Subcutaneous abdominal adipose tissue (tissue), 5 donors: Measurements from ENCODE around the gene SH3YL1.

Experiments used
- H3K27ac ChIP-seq: one replicate; pipeline ENCODE4 v1.7.0; 2013; ENCODE audit warnings: low read depth, mild to moderate bottlenecking, inconsistent platforms, low read length, moderate library complexity
- H3K27me3 ChIP-seq, 5 donors: one replicate each; pipeline ENCODE4 v1.7.0; 2013; ENCODE audit warnings: low read length in 5 of 5, inconsistent platforms in 1 of 5; ENCODE audit not compliant: control insufficient read depth in 5 of 5, insufficient read depth in 4 of 5
- H3K36me3 ChIP-seq, 5 donors: one replicate each; pipeline ENCODE4 v1.7.0; 2013; ENCODE audit warnings: low read length in 5 of 5; ENCODE audit not compliant: control insufficient read depth in 5 of 5, insufficient read depth in 5 of 5
- H3K4me1 ChIP-seq, 5 donors: one replicate each; pipeline ENCODE4 v1.7.0; 2013; ENCODE audit warnings: low read length in 5 of 5, mild to moderate bottlenecking in 3 of 5, moderate library complexity in 1 of 5; ENCODE audit not compliant: control insufficient read depth in 5 of 5, insufficient read depth in 5 of 5
- H3K4me3 ChIP-seq, 5 donors: one replicate each; pipeline ENCODE4 v1.7.0; 2013; ENCODE audit warnings: low read length in 5 of 5, low read depth in 1 of 5
- H3K9ac ChIP-seq, 5 donors: one replicate each; pipeline ENCODE4 v1.7.0; 2013; ENCODE audit warnings: low read length in 5 of 5, mild to moderate bottlenecking in 4 of 5, moderate library complexity in 3 of 5
- H3K9me3 ChIP-seq, 5 donors: one replicate each; pipeline ENCODE4 v1.7.0; 2013; ENCODE audit warnings: low read length in 5 of 5; ENCODE audit not compliant: control insufficient read depth in 5 of 5
- donor health status: healthy.
- donor health status: healthy.
- donor health status: healthy.
- donor health status: healthy.
- donor health status: healthy.

Gene SH3YL1

GRCh38 chr2:191311-192190 is 72.3 kb downstream of the SH3YL1 start:
- H3K9me3 ChIP-seq = peaks cover 0 to 16% (median 9%) of the 10 kb centered on the region in 5 donors
- H3K4me3 ChIP-seq = no peak overlapping the region
- no peak overlapping the region for H3K27ac ChIP-seq
- no peaks in the 10 kb centered on the region for H3K27me3 ChIP-seq
- no peak overlapping the region for H3K9ac ChIP-seq
- H3K36me3 ChIP-seq = no peaks in the 10 kb centered on the region
- H3K4me1 ChIP-seq = no peaks in the 10 kb centered on the region

- H3K9me3 ChIP-seq = peaks cover 0 to 16% (median 9%) of the 10 kb centered on the region in 5 donors
- H3K4me1 ChIP-seq = no peaks in the 10 kb centered on the region
- no peak overlapping the region for H3K27ac ChIP-seq
- no peaks in the 10 kb centered on the region for H3K27me3 ChIP-seq
- no peaks in the 10 kb centered on the region for H3K36me3 ChIP-seq
- no peak overlapping the region for H3K9ac ChIP-seq
- H3K4me3 ChIP-seq = no peak overlapping the region
These were observed 76.0 kb downstream of the SH3YL1 start for GRCh38 chr2:187825-188224.

- H3K9ac ChIP-seq = no peak overlapping the region
- peaks cover 0 to 16% (median 9%) of the 10 kb centered on the region in 5 donors for H3K9me3 ChIP-seq
- peaks cover 0 to 4% (median 0%) of the 10 kb centered on the region in 5 donors for H3K27me3 ChIP-seq
- H3K4me1 ChIP-seq = no peaks in the 10 kb centered on the region
- no peak overlapping the region for H3K27ac ChIP-seq
- no peak overlapping the region for H3K4me3 ChIP-seq
- H3K36me3 ChIP-seq = no peaks in the 10 kb centered on the region
These were observed 78.6 kb downstream of the SH3YL1 start for GRCh38 chr2:185221-185620.

GRCh38 chr2:184695-185094 is 79.1 kb downstream of the SH3YL1 start:
- no peak overlapping the region for H3K27ac ChIP-seq

GRCh38 chr2:182509-183122 is 81.2 kb downstream of the SH3YL1 start:
- peaks cover 0 to 8% (median 3%) of the 10 kb centered on the region in 5 donors for H3K9me3 ChIP-seq
- no peak overlapping the region for H3K27ac ChIP-seq
- no peaks in the 10 kb centered on the region for H3K4me1 ChIP-seq

More at GRCh38 chr2:184695-185094, 79.1 kb downstream of the SH3YL1 start:
- Histone ChIP-seq H3K9ac (no peak overlapping the region), H3K27me3 (peaks cover 0 to 4% (median 0%) of the 10 kb centered on the region in 5 donors), H3K36me3 (no peaks in the 10 kb centered on the region), H3K4me1 (no peaks in the 10 kb centered on the region), H3K9me3 (peaks cover 0 to 16% (median 6%) of the 10 kb centered on the region in 5 donors), H3K4me3 (no peak overlapping the region)

GRCh38 chr2:180311-180710 is 83.5 kb downstream of the SH3YL1 start:
- Histone ChIP-seq H3K4me3 (no peak overlapping the region), H3K9ac (no peak overlapping the region), H3K27me3 (peaks cover 0 to 5% (median 4%) of the 10 kb centered on the region in 5 donors), H3K36me3 (no peaks in the 10 kb centered on the region), H3K27ac (no peak overlapping the region), H3K4me1 (no peaks in the 10 kb centered on the region), H3K9me3 (no peaks in the 10 kb centered on the region)

More at GRCh38 chr2:182509-183122, 81.2 kb downstream of the SH3YL1 start:
- Histone ChIP-seq H3K27me3 (peaks cover 0 to 4% (median 0%) of the 10 kb centered on the region in 5 donors), H3K4me3 (no peak overlapping the region), H3K9ac (no peak overlapping the region), H3K36me3 (no peaks in the 10 kb centered on the region)

GRCh38 chr2:179886-180285 is 83.9 kb downstream of the SH3YL1 start:
- H3K27ac ChIP-seq = no peak overlapping the region
- H3K27me3 ChIP-seq = peaks cover 0 to 5% (median 4%) of the 10 kb centered on the region in 5 donors
- no peaks in the 10 kb centered on the region for H3K36me3 ChIP-seq
- H3K4me3 ChIP-seq = no peak overlapping the region
- no peaks in the 10 kb centered on the region for H3K4me1 ChIP-seq
- no peak overlapping the region for H3K9ac ChIP-seq
- H3K9me3 ChIP-seq = no peaks in the 10 kb centered on the region

- no peak overlapping the region for H3K9ac ChIP-seq
- H3K4me1 ChIP-seq = no peaks in the 10 kb centered on the region
- no peaks in the 10 kb centered on the region for H3K9me3 ChIP-seq
- no peak overlapping the region for H3K27ac ChIP-seq
- H3K36me3 ChIP-seq = no peaks in the 10 kb centered on the region
- H3K27me3 ChIP-seq = peaks cover 0 to 5% (median 4%) of the 10 kb centered on the region in 5 donors
- no peak overlapping the region for H3K4me3 ChIP-seq
These were observed 86.1 kb downstream of the SH3YL1 start for GRCh38 chr2:177733-178132.

GRCh38 chr2:176917-177316 is 86.9 kb downstream of the SH3YL1 start:
- H3K27ac ChIP-seq = no peak overlapping the region
- H3K4me1 ChIP-seq = no peaks in the 10 kb centered on the region
- no peaks in the 10 kb centered on the region for H3K36me3 ChIP-seq
- no peak overlapping the region for H3K4me3 ChIP-seq
- H3K9me3 ChIP-seq = no peaks in the 10 kb centered on the region
- H3K27me3 ChIP-seq = peaks cover 0 to 5% (median 4%) of the 10 kb centered on the region in 5 donors
- no peak overlapping the region for H3K9ac ChIP-seq
